IMR-90 (cell line): Measurements from ENCODE around the gene OR6B1. TPM values are rescaled to one million over a fixed set of nuclear protein-coding genes. Genes with fewer than 3 reads are reported as not detected.

ENCODE experiments used
- ATAC-seq: fragments of 200-7000 bp; cut with Tn5 transposase; 2 replicates; pipeline ENCODE4 v1.9.1; 2020; ENCODE audit warnings: low read depth, mild to moderate bottlenecking, moderate library complexity
- BruUV-seq: library from RNA; stranded (reverse); fragments of 400-500 nt; replicated peaks from 2 replicates; lab custom pipeline; 2021; lab: Mats Ljungman, UMichigan
- CTCF ChIA-PET: fragments of 300-600 bp; formaldehyde crosslinking; extraction: SDS; loops from one replicate; lab custom pipeline; 2021; ENCODE audit warnings: antibody characterized with exemption; lab: Yijun Ruan, JAX
- POLR2A ChIA-PET: fragments of 300-600 bp; sonication (Branson Sonifier 250); formaldehyde crosslinking; loops from one replicate; lab custom pipeline; 2022; ENCODE audit warnings: antibody characterized with exemption; ENCODE audit not compliant: unreplicated experiment; lab: Charles Lee
- DNase-seq: peaks from one replicate; pipeline ENCODE4 v3.0.0; 2013
- H2AFZ ChIP-seq: replicated peaks from 2 replicates; pipeline ENCODE3; 2013; ENCODE audit warnings: low read length, mild to moderate bottlenecking; ENCODE audit not compliant: poor library complexity
- H2AK5ac ChIP-seq: 2 replicates; pipeline ENCODE4 v1.6.1; 2013; ENCODE audit warnings: low read depth, low read length, inconsistent platforms
- H2AK9ac ChIP-seq: replicated peaks from 2 replicates; pipeline ENCODE3; 2013; ENCODE audit warnings: mild to moderate bottlenecking, low read depth, low read length, moderate library complexity; ENCODE audit not compliant: poor library complexity
- H2BK120ac ChIP-seq: 2 replicates; pipeline ENCODE4 v1.6.1; 2013; ENCODE audit warnings: low read depth, low read length, inconsistent platforms
- H2BK15ac ChIP-seq: 3 replicates; pipeline ENCODE4 v1.6.1; 2013; ENCODE audit warnings: low read depth, low read length, inconsistent platforms
- H2BK20ac ChIP-seq: 2 replicates; pipeline ENCODE4 v1.6.1; 2013; ENCODE audit warnings: low read depth, mild to moderate bottlenecking, inconsistent platforms, low read length, moderate library complexity
- H2BK5ac ChIP-seq: 2 replicates; pipeline ENCODE4 v1.6.1; 2013; ENCODE audit warnings: mild to moderate bottlenecking, low read depth, low read length, inconsistent platforms; ENCODE audit not compliant: poor library complexity, severe bottlenecking
- H3K14ac ChIP-seq: replicated peaks from 2 replicates; pipeline ENCODE4 v1.6.1; 2013; ENCODE audit warnings: low read depth, low read length, inconsistent platforms
- H3K18ac ChIP-seq: 2 replicates; pipeline ENCODE4 v1.6.1; 2013; ENCODE audit warnings: low read depth, low read length, control low read depth
- H3K23ac ChIP-seq: 2 replicates; pipeline ENCODE4 v1.6.1; 2013; ENCODE audit warnings: low read depth, low read length, inconsistent platforms
- H3K27ac ChIP-seq: 2 replicates; pipeline ENCODE4 v1.5.1; 2013; ENCODE audit warnings: mild to moderate bottlenecking, control low read depth, low read length; ENCODE audit not compliant: insufficient read depth
- H3K27me3 ChIP-seq: 2 replicates; pipeline ENCODE4 v1.6.1; 2013; ENCODE audit warnings: low read length; ENCODE audit not compliant: control insufficient read depth, insufficient read depth
- H3K36me3 ChIP-seq: 2 replicates; pipeline ENCODE4 v1.6.1; 2013; ENCODE audit warnings: low read length, mixed read lengths; ENCODE audit not compliant: control insufficient read depth, insufficient read depth
- H3K4ac ChIP-seq: 2 replicates; pipeline ENCODE4 v1.6.1; 2013; ENCODE audit warnings: low read depth, low read length, inconsistent platforms
- H3K4me1 ChIP-seq: 2 replicates; pipeline ENCODE4 v1.6.1; 2013; ENCODE audit warnings: low read length, mixed read lengths; ENCODE audit not compliant: control insufficient read depth, insufficient read depth
- H3K4me2 ChIP-seq: 2 replicates; pipeline ENCODE4 v1.6.1; 2013; ENCODE audit warnings: low read depth, mild to moderate bottlenecking, control low read depth, low read length, moderate library complexity
- H3K4me3 ChIP-seq: 2 replicates; pipeline ENCODE4 v1.5.1; 2013; ENCODE audit warnings: low read depth, mild to moderate bottlenecking, control low read depth, low read length, moderate library complexity; ENCODE audit not compliant: insufficient read depth
- H3K56ac ChIP-seq: 2 replicates; pipeline ENCODE4 v1.6.1; 2013; ENCODE audit warnings: low read length, inconsistent platforms; ENCODE audit not compliant: insufficient read depth; ENCODE audit errors: extremely low read depth
- H3K79me1 ChIP-seq, 2 experiments: 2 replicates each; pipeline ENCODE4 v1.6.1; 2013; ENCODE audit warnings: low read length in 2 of 2, inconsistent platforms in 1 of 2, low read depth in 1 of 2
- H3K9ac ChIP-seq: 2 replicates; pipeline ENCODE4 v1.6.1; 2013; ENCODE audit warnings: low read depth, low read length, control low read depth
- H3K9me1 ChIP-seq: 2 replicates; pipeline ENCODE4 v1.6.1; 2013; ENCODE audit warnings: low read length, inconsistent platforms; ENCODE audit not compliant: insufficient read depth
- H3K9me3 ChIP-seq: 2 replicates; pipeline ENCODE4 v1.6.1; 2013; ENCODE audit warnings: low read length; ENCODE audit not compliant: control insufficient read depth, insufficient read depth
- H4K20me1 ChIP-seq: 2 replicates; pipeline ENCODE4 v1.6.1; 2013; ENCODE audit warnings: low read length, inconsistent platforms; ENCODE audit not compliant: insufficient read depth
- H4K5ac ChIP-seq: 2 replicates; pipeline ENCODE4 v1.6.1; 2013; ENCODE audit warnings: mild to moderate bottlenecking, low read depth, low read length, control low read depth
- H4K8ac ChIP-seq, 2 experiments: 2 replicates each; pipeline ENCODE4 v1.6.1; 2013; ENCODE audit warnings: low read depth in 2 of 2, low read length in 2 of 2, control low read depth in 1 of 2, inconsistent platforms in 1 of 2
- H4K91ac ChIP-seq: 2 replicates; pipeline ENCODE4 v1.6.1; 2013; ENCODE audit warnings: low read depth, low read length, inconsistent platforms; ENCODE audit not compliant: insufficient read depth
- BHLHE40 ChIP-seq: fragments of 150-350 bp; IDR thresholded peaks from 2 replicates; pipeline ENCODE4 v1.6.1; 2016; ENCODE audit warnings: mild to moderate bottlenecking, low read depth, low read length
- CHD1 ChIP-seq: IDR thresholded peaks from 2 replicates; pipeline ENCODE4 v1.6.1; 2012; ENCODE audit warnings: low read depth, low read length, improper control_type of control experiment
- FOS ChIP-seq: fragments of 150-350 bp; IDR thresholded peaks from 2 replicates; pipeline ENCODE4 v1.6.1; 2016; ENCODE audit warnings: low read depth, low read length
- MAFK ChIP-seq: IDR thresholded peaks from 2 replicates; pipeline ENCODE4 v1.6.1; 2012; ENCODE audit warnings: low read depth, low read length, improper control_type of control experiment
- NFE2L2 ChIP-seq: fragments of 150-350 bp; IDR thresholded peaks from 2 replicates; pipeline ENCODE4 v1.6.1; 2016; ENCODE audit warnings: low read depth, mild to moderate bottlenecking, low read length
- RAD21 ChIP-seq: IDR thresholded peaks from 2 replicates; pipeline ENCODE4 v1.6.1; 2012; ENCODE audit warnings: low read length, improper control_type of control experiment
- RCOR1 ChIP-seq: IDR thresholded peaks from 2 replicates; pipeline ENCODE4 v1.6.1; 2012; ENCODE audit warnings: mild to moderate bottlenecking, low read length, improper control_type of control experiment; ENCODE audit not compliant: insufficient replicate concordance
- RFX5 ChIP-seq: IDR thresholded peaks from 2 replicates; pipeline ENCODE4 v1.8.0; 2012; ENCODE audit warnings: low read depth, mild to moderate bottlenecking, low read length, moderate library complexity
- SMC3 ChIP-seq: fragments of 150-350 bp; IDR thresholded peaks from 2 replicates; pipeline ENCODE4 v1.6.1; 2016; ENCODE audit warnings: low read depth, mild to moderate bottlenecking, antibody characterized with exemption, low read length, moderate library complexity
- WGBS, 2 experiments: methylation state at CpG; one replicate each; pipeline versions ENCODE4 v1.1.5 to v1.1.7; 2013; ENCODE audit warnings: missing lambda C conversion rate in 2 of 2; ENCODE audit not compliant: insufficient read length in 1 of 2; ENCODE audit errors: extremely low coverage in 2 of 2; 5-methylcytosine and 5-hydroxymethylcytosine counted together
- dilution Hi-C: fragments of 300-500 bp; cut with HindIII; formaldehyde crosslinking; loops from one replicate; pipeline ENCODE4 v1.14.3; 2018; ENCODE audit warnings: low sequenced_read_pairs; ENCODE audit not compliant: unreplicated experiment
- in situ Hi-C: fragments of 300-500 bp; cut with MboI; formaldehyde crosslinking; loops from 3 replicates; pipeline ENCODE4 v1.14.3; 2019; ENCODE audit warnings: low sequenced_read_pairs, inconsistent platforms, mixed read lengths
- intact Hi-C: fragments of 100-400 bp; cut with micrococcal nuclease; formaldehyde crosslinking; loops from 2 replicates; pipeline ENCODE4 v1.10.0; 2022
- polyA plus RNA-seq, 3 experiments: library from polyadenylated mRNA; depleted of rRNA; stranded (reverse); fragments of >200 nt; gene quantifications; 2 replicates each; pipeline ENCODE4 v1.2.3, GENCODE V29; 2012; ENCODE audit warnings: low replicate concordance in 1 of 3
- total RNA-seq: library from RNA; depleted of rRNA; stranded (reverse); fragments of >200 nt; gene quantifications from 2 replicates; pipeline ENCODE4 v1.2.3, GENCODE V29; 2012; rRNA removed
- TF ChIP-seq, protein P1 (sequence below): fragments of 150-350 bp; IDR thresholded peaks from 2 replicates; pipeline ENCODE4 v1.6.1; 2017; ENCODE audit warnings: mild to moderate bottlenecking, antibody characterized with exemption, low read length, low read depth

Gene OR6B1
- total and polyA plus RNA-seq, 2 of the 4 experiments (the other 2 are of a cell fraction) = not detected

DNA sequence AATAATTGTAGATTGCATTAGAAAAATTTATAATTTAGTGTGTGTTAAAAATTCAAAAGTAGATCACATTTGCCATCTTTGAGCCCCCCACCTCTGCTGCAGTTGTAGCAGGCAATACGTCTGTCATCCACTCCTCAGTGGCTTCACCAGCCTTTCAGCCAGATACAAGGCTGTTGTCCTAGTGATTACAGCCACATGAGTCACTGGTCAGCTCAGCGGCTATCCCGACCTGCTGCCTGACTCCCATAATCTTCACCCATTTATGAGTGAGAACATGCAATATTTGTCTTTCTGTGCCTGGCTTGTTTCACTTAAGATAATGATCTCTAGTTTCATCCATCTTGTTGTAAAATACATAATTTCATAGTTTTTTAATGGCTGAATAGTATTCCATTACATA lies 57.8 kb downstream of the OR6B1 start:
- H3K27ac ChIP-seq = no peak overlapping the region
- H3K18ac ChIP-seq = no peak overlapping the region
- H3K9me3 ChIP-seq = no peaks in the 10 kb centered on the region
- H4K20me1 ChIP-seq = no peaks in the 10 kb centered on the region
- ChIA-PET CTCF (no interaction called here), POLR2A (no interaction called here)
- H2AFZ ChIP-seq = no peak overlapping the region
- no peaks in the 10 kb centered on the region for H3K79me1 ChIP-seq
- no peak overlapping the region for H2AK9ac ChIP-seq
- dilution Hi-C loops = no loop called here
- no peak overlapping the region for H2BK15ac ChIP-seq
- ATAC-seq (peak; percentile 24; the same call in 1 of the 2 replicates), DNase-seq (no peak)
- 57% methylated on average over 1 of the region's 3 CpGs; no CpG with 5 or more reads in 1 of the 2 experiments for WGBS, 2 experiments
- no TSS peak for BruUV-seq
- no peaks in the 10 kb centered on the region for H3K9me1 ChIP-seq
- intact Hi-C loops = loop anchor here (5.0 kb wide), 1 partner anchor 34 kb away; no protein-coding TSS in a partner anchor
- H3K14ac ChIP-seq = no peak overlapping the region
- H3K9ac ChIP-seq = no peak overlapping the region
- H3K4me3 ChIP-seq = no peak overlapping the region
- H3K4me1 ChIP-seq = no peaks in the 10 kb centered on the region
- no peak overlapping the region for H3K23ac ChIP-seq
- no peak overlapping the region for H2BK20ac ChIP-seq
- no peaks in the 10 kb centered on the region for H3K36me3 ChIP-seq
- TF ChIP-seq CHD1 (no peak), SMC3 (no peak), FOS (no peak), RCOR1 (no peak), MAFK (no peak), RFX5 (no peak), NFE2L2 (no peak), RAD21 (no peak), BHLHE40 (no peak)
- TF ChIP-seq, protein P1, sequence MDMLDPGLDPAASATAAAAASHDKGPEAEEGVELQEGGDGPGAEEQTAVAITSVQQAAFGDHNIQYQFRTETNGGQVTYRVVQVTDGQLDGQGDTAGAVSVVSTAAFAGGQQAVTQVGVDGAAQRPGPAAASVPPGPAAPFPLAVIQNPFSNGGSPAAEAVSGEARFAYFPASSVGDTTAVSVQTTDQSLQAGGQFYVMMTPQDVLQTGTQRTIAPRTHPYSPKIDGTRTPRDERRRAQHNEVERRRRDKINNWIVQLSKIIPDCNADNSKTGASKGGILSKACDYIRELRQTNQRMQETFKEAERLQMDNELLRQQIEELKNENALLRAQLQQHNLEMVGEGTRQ = no peak
- H4K5ac ChIP-seq = no peak overlapping the region
- H4K91ac ChIP-seq = no peak overlapping the region
- no peak overlapping the region for H3K4ac ChIP-seq
- H2AK5ac ChIP-seq = no peak overlapping the region
- no peak overlapping the region for H2BK120ac ChIP-seq
- H3K56ac ChIP-seq = no peak overlapping the region
- in situ Hi-C loops = no loop called here
- H3K4me2 ChIP-seq = no peak overlapping the region
- no peak overlapping the region for H4K8ac ChIP-seq
- H3K27me3 ChIP-seq = no peaks in the 10 kb centered on the region
- no peak overlapping the region for H2BK5ac ChIP-seq

Other genes with a start within 250 kb of the OR6B1 start
- gene CTAGE6, start 242.6 kb upstream of the OR6B1 start, total RNA-seq = under 0.01 and 0.18 TPM in 2 replicates
- 0.10 TPM in 1 of 2 replicates, not detected in the other for gene CTAGE6, start 242.6 kb upstream of the OR6B1 start, polyA plus RNA-seq (2012; rRNA removed)
- 86.4 and 91.8 TPM in 2 replicates for gene TCAF1, start 98.1 kb upstream of the OR6B1 start, total RNA-seq
- gene TCAF1, start 98.1 kb upstream of the OR6B1 start, polyA plus RNA-seq (2012; rRNA removed) = 35.1 and 39.3 TPM in 2 replicates
- gene OR2F2, start 65.1 kb upstream of the OR6B1 start, total RNA-seq = not detected in 2 replicates
- gene OR2F2, start 65.1 kb upstream of the OR6B1 start, polyA plus RNA-seq (2012; rRNA removed) = not detected in 2 replicates
- not detected in 2 replicates for gene OR2F1, start 45.5 kb upstream of the OR6B1 start, total RNA-seq
- not detected in 2 replicates for gene OR2F1, start 45.5 kb upstream of the OR6B1 start, polyA plus RNA-seq (2012; rRNA removed)
- not detected in 2 replicates for gene OR2A5, start 48.6 kb downstream of the OR6B1 start, total RNA-seq
- gene OR2A5, start 48.6 kb downstream of the OR6B1 start, polyA plus RNA-seq (2012; rRNA removed) = not detected in 2 replicates
- gene OR2A25, start 69.5 kb downstream of the OR6B1 start, total RNA-seq = not detected in 2 replicates
- gene OR2A25, start 69.5 kb downstream of the OR6B1 start, polyA plus RNA-seq (2012; rRNA removed) = not detected in 2 replicates
- not detected in 2 replicates for gene OR2A12, start 86.0 kb downstream of the OR6B1 start, total RNA-seq
- gene OR2A12, start 86.0 kb downstream of the OR6B1 start, polyA plus RNA-seq (2012; rRNA removed) = not detected in 2 replicates
- gene OR2A2, start 109.3 kb downstream of the OR6B1 start, total RNA-seq = not detected in 2 replicates
- gene OR2A2, start 109.3 kb downstream of the OR6B1 start, polyA plus RNA-seq (2012; rRNA removed) = not detected in 2 replicates
- not detected in 2 replicates for gene OR2A14, start 122.9 kb downstream of the OR6B1 start, total RNA-seq
- not detected in 2 replicates for gene OR2A14, start 122.9 kb downstream of the OR6B1 start, polyA plus RNA-seq (2012; rRNA removed)
- not detected in 2 replicates for gene CTAGE4, start 183.1 kb downstream of the OR6B1 start, total RNA-seq
- gene CTAGE4, start 183.1 kb downstream of the OR6B1 start, polyA plus RNA-seq (2012; rRNA removed) = 0.03 TPM in 1 of 2 replicates, not detected in the other
- gene ARHGEF35, start 195.5 kb downstream of the OR6B1 start, total RNA-seq = not detected in 2 replicates
- not detected in 2 replicates for gene ARHGEF35, start 195.5 kb downstream of the OR6B1 start, polyA plus RNA-seq (2012; rRNA removed)
- not detected in 2 replicates for gene OR2A42, start 239.3 kb downstream of the OR6B1 start, total RNA-seq
- not detected in 2 replicates for gene OR2A42, start 239.3 kb downstream of the OR6B1 start, polyA plus RNA-seq (2012; rRNA removed)